Neuronal stem cell (in vitro differentiated cells): ENCODE data around the gene PRRT1B.
A peak's percentile ranks its signal among the peaks of the same experiment; 100 is the strongest.

Experiments
- DNase-seq: peaks from one replicate; pipeline ENCODE4 v3.0.0-alpha.2; 2013; ENCODE audit warnings: low spot score
- H2AFZ ChIP-seq: one replicate; pipeline ENCODE4 v1.6.1; 2013; ENCODE audit warnings: mild to moderate bottlenecking, low read length, inconsistent platforms
- H2AK5ac ChIP-seq: 2 replicates; pipeline ENCODE4 v1.6.1; 2013; ENCODE audit warnings: low read depth, mild to moderate bottlenecking, inconsistent platforms, low read length, moderate library complexity, mixed read lengths
- H2BK120ac ChIP-seq: 2 replicates; pipeline ENCODE4 v1.6.1; 2013; ENCODE audit warnings: low read depth, mild to moderate bottlenecking, inconsistent platforms, low read length, moderate library complexity, mixed read lengths
- H2BK12ac ChIP-seq: one replicate; pipeline ENCODE4 v1.6.1; 2013; ENCODE audit warnings: low read length, inconsistent platforms
- H2BK15ac ChIP-seq: 2 replicates; pipeline ENCODE4 v1.6.1; 2013; ENCODE audit warnings: mild to moderate bottlenecking, low read length, inconsistent platforms, mixed read lengths
- H2BK5ac ChIP-seq: one replicate; pipeline ENCODE4 v1.6.1; 2013; ENCODE audit warnings: inconsistent platforms, mild to moderate bottlenecking, low read length, moderate library complexity
- H3K14ac ChIP-seq: one replicate; pipeline ENCODE4 v1.6.1; 2013; ENCODE audit warnings: low read length, inconsistent platforms
- H3K18ac ChIP-seq: 2 replicates; pipeline ENCODE4 v1.6.1; 2013; ENCODE audit warnings: low read length, inconsistent platforms
- H3K23ac ChIP-seq: 2 replicates; pipeline ENCODE4 v1.6.1; 2013; ENCODE audit warnings: low read depth, mild to moderate bottlenecking, mixed read lengths, low read length, inconsistent platforms; ENCODE audit not compliant: poor library complexity
- H3K27ac ChIP-seq: replicated peaks from 3 replicates; pipeline ENCODE4 v1.5.1; 2013; ENCODE audit warnings: low read length, inconsistent platforms
- H3K27me3 ChIP-seq, 3 experiments: 2 replicates each; pipeline ENCODE4 v1.6.1; 2013; ENCODE audit warnings: low read length in 3 of 3, mild to moderate bottlenecking in 2 of 3, inconsistent platforms in 1 of 3, low read depth in 1 of 3, mixed read lengths in 1 of 3, moderate library complexity in 1 of 3; ENCODE audit not compliant: control insufficient read depth in 3 of 3, insufficient read depth in 3 of 3
- H3K36me3 ChIP-seq, 2 donors: replicated peaks in 1 of 2; 2 replicates each; pipeline ENCODE4 v1.6.1; 2013; ENCODE audit warnings: low read length in 2 of 2; ENCODE audit not compliant: control insufficient read depth in 2 of 2, insufficient read depth in 2 of 2
- H3K4ac ChIP-seq: 2 replicates; pipeline ENCODE4 v1.6.1; 2013; ENCODE audit warnings: inconsistent platforms, mild to moderate bottlenecking, low read length, moderate library complexity
- H3K4me1 ChIP-seq, 2 donors: 1 replicate in 1 of 2; 2 replicates in 1 of 2; pipeline ENCODE4 v1.6.1; 2013; ENCODE audit warnings: low read length in 2 of 2, low read depth in 1 of 2; ENCODE audit not compliant: control insufficient read depth in 2 of 2, insufficient read depth in 1 of 2
- H3K4me2 ChIP-seq: one replicate; pipeline ENCODE4 v1.6.1; 2013; ENCODE audit warnings: mild to moderate bottlenecking, low read length, inconsistent platforms; ENCODE audit not compliant: insufficient read depth, poor library complexity, severe bottlenecking
- H3K4me3 ChIP-seq, 2 donors: 2 replicates each; pipeline ENCODE4 v1.5.1; 2013; ENCODE audit warnings: low read length in 2 of 2, mild to moderate bottlenecking in 2 of 2, inconsistent platforms in 1 of 2, moderate library complexity in 1 of 2
- H3K79me1 ChIP-seq: one replicate; pipeline ENCODE4 v1.6.1; 2013; ENCODE audit warnings: low read depth, mild to moderate bottlenecking, inconsistent platforms, low read length, moderate library complexity
- H3K9ac ChIP-seq: one replicate; pipeline ENCODE4 v1.6.1; 2013; ENCODE audit warnings: mild to moderate bottlenecking, low read depth, low read length, inconsistent platforms; ENCODE audit not compliant: poor library complexity
- H3K9me3 ChIP-seq, 2 donors: replicated peaks in 1 of 2; 2 replicates each; pipeline versions ENCODE3 to v1.6.1; 2013; ENCODE audit warnings: low read length in 2 of 2, mild to moderate bottlenecking in 2 of 2, inconsistent platforms in 1 of 2, low read depth in 1 of 2, mixed read lengths in 1 of 2, moderate library complexity in 1 of 2; ENCODE audit not compliant: control insufficient read depth in 2 of 2, insufficient read depth in 1 of 2
- H4K8ac ChIP-seq: one replicate; pipeline ENCODE4 v1.6.1; 2013; ENCODE audit warnings: low read depth, mild to moderate bottlenecking, inconsistent platforms, low read length, moderate library complexity
- H4K91ac ChIP-seq: one replicate; pipeline ENCODE4 v1.6.1; 2013; ENCODE audit warnings: low read length, low read depth, mild to moderate bottlenecking, inconsistent platforms; ENCODE audit not compliant: poor library complexity
- WGBS, 2 donors: extraction: QIAGEN DNeasy Blood & Tissue Kit; methylation state at CpG; one replicate each; pipeline ENCODE4 v1.1.7; 2013; ENCODE audit warnings: missing lambda C conversion rate in 2 of 2, mixed read lengths in 1 of 2; ENCODE audit not compliant: insufficient read length in 2 of 2, insufficient replicate concordance in 1 of 2; ENCODE audit errors: extremely low coverage in 2 of 2; 5-methylcytosine and 5-hydroxymethylcytosine counted together

The PRRT1B gene

DNA sequence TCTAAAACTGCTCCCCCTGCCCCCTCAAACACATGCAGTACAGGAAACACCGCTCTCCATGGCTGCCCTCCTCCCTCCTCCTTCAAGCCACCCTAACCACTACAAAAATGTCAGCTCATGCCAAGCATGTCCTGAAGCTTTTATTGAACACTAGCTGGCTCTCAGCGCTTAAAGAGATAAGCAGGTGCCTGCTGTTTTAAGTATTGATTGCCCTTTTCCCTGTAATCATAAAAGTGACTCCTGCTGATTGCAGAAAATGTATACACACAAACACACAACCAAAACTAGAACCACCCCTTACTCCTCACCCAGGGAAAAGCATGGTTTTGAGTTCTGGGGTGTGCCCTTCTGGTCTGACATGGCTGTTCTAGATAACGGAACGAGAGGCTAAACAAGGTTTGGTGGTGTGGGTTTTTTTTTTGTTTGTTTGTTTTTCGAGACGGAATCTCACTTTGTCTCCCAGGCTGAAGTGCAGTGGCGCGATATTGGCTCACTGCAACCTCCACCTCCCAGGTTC is 10.5 kb upstream of the PRRT1B start:
- Histone ChIP-seq H4K8ac (no peak overlapping the region), H3K18ac (no peak overlapping the region), H3K4me1 (peaks cover 6 to 7% of the 10 kb centered on the region in 2 donors), H2BK15ac (no peak overlapping the region), H2BK12ac (no peak overlapping the region), H3K23ac (no peak overlapping the region), H3K14ac (no peak overlapping the region), H3K27ac (no peak overlapping the region), H2BK5ac (no peak overlapping the region), H3K9me3 (peaks cover 0 to 4% of the 10 kb centered on the region in 2 donors), H3K27me3 (no peaks in the 10 kb centered on the region), H3K4ac (no peak overlapping the region), H3K4me2 (no peak overlapping the region), H2AFZ (peak overlapping the region; percentile 27), H4K91ac (no peak overlapping the region), H2AK5ac (no peak overlapping the region), H3K79me1 (peaks cover 9% of the 10 kb centered on the region), H3K4me3 (no peak overlapping the region), H3K36me3 (peaks cover 2 to 7% of the 10 kb centered on the region in 2 donors), H2BK120ac (no peak overlapping the region), H3K9ac (no peak overlapping the region)
- WGBS, 2 donors: no CpG with 5 or more reads among the region's 8 CpGs
- no peak for DNase-seq

DNA sequence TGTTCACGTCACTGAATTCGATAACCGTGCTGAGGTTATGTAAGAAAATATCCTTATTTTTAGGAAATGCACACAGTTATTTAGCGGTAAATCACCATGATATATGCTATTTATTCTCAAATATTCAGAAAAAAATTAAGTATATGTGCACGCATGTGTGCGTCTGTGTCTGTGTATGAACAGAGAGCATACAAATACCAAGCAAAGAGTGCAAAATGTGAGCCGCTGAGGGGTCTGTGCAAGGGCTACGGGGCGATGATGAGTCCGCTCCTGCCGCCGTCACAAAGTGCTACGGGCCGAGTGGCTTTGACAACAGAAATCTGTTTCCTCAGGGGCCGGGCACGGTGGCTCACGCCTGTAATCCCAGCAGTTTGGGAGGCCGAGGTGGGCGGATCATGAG is 7.4 kb upstream of the PRRT1B start:
- Histone ChIP-seq H2BK15ac (no peak overlapping the region), H3K27me3 (no peaks in the 10 kb centered on the region), H3K4me2 (no peak overlapping the region), H2BK12ac (no peak overlapping the region), H3K14ac (no peak overlapping the region), H2BK5ac (no peak overlapping the region), H3K18ac (no peak overlapping the region), H2AK5ac (no peak overlapping the region), H3K9me3 (peaks cover 0 to 4% of the 10 kb centered on the region in 2 donors), H3K4me3 (no peak overlapping the region), H3K23ac (no peak overlapping the region), H4K91ac (no peak overlapping the region), H3K4ac (no peak overlapping the region), H3K27ac (no peak overlapping the region), H2AFZ (no peak overlapping the region), H3K79me1 (no peaks in the 10 kb centered on the region), H3K4me1 (no peaks in the 10 kb centered on the region), H3K9ac (no peak overlapping the region), H2BK120ac (no peak overlapping the region), H4K8ac (no peak overlapping the region), H3K36me3 (no peaks in the 10 kb centered on the region)
- no peak for DNase-seq
- no CpG with 5 or more reads among the region's 19 CpGs for WGBS, 2 donors

DNA sequence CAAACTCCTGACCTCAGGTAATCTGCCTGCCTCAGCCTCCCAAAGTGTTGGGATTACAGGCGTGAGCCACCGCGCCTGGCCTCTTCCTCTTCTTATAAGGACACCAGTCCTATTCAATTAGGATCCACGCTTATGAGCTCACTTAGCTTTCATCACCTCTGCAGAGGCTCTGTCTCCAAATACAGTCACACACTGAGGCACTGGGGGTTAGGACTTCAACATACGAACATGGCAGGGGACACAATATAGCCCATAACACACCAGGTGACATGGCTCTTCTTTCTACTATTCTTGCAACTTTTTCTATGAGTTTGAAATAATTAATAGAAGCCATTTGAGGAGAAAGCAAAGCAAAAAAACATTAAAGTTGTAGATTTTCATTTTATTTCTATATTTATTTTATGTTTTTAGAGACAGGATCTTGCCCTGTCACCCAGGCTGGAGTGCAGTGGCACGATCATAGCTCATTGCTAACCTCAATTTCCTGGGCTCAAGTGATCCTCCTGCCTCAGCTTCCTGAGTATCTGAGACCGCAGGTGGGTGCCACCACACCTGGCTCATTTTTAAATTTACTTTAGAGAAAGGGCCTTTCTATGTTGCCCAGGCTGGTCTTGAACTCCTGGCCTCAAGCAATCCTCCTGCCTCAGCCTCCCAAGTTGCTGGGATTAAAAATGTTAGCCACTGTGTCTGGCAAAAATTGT is 6.0 kb upstream of the PRRT1B start:
- Histone ChIP-seq H3K4me1 (no peaks in the 10 kb centered on the region), H3K9me3 (peaks cover 5 to 12% of the 10 kb centered on the region in 2 donors), H3K18ac (no peak overlapping the region), H3K4me2 (no peak overlapping the region), H3K4me3 (no peak overlapping the region), H3K27me3 (peaks cover 0 to 1% (median 0%) of the 10 kb centered on the region in 3 experiments), H2BK12ac (no peak overlapping the region), H3K4ac (no peak overlapping the region), H2BK120ac (no peak overlapping the region), H2BK5ac (no peak overlapping the region), H2BK15ac (no peak overlapping the region), H3K79me1 (no peaks in the 10 kb centered on the region), H3K23ac (no peak overlapping the region), H2AK5ac (no peak overlapping the region), H4K8ac (no peak overlapping the region), H3K36me3 (no peaks in the 10 kb centered on the region), H3K14ac (no peak overlapping the region), H3K27ac (no peak overlapping the region), H3K9ac (no peak overlapping the region), H2AFZ (no peak overlapping the region), H4K91ac (no peak overlapping the region)
- no peak for DNase-seq
- no CpG with 5 or more reads among the region's 7 CpGs for WGBS, 2 donors

DNA sequence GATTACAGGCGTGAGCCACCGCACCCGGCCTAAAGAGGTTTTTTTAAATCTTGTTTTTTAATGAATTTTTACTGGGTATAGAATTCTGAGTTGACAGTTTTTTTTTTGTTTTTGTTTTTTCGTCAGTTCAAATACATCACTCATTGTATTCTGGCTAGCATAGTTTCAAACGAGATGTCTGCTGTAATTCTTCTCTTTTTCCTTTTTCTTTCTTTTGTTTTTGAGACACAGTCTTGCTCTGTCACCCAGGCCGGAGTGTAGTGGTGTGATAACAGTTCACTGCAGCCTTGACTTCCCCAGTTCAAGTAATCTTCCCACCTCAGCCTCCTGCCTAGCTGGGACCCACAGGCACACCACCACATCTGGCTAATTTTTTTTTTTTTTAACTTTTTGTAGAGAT is 2.2 kb upstream of the PRRT1B start:
- WGBS, 2 donors: no CpG with 5 or more reads among the region's 6 CpGs
- Histone ChIP-seq H3K27ac (no peak overlapping the region), H2BK120ac (no peak overlapping the region)

More for the DNA sequence above, 2.2 kb upstream of the PRRT1B start:
- Histone ChIP-seq H3K27me3 (peaks cover 0 to 20% (median 6%) of the 10 kb centered on the region in 3 experiments), H2AK5ac (no peak overlapping the region), H3K4me1 (no peaks in the 10 kb centered on the region), H3K4me3 (no peak overlapping the region), H3K36me3 (no peaks in the 10 kb centered on the region), H3K79me1 (peaks cover 1% of the 10 kb centered on the region), H2AFZ (no peak overlapping the region), H2BK12ac (no peak overlapping the region), H3K18ac (no peak overlapping the region), H3K23ac (no peak overlapping the region), H2BK15ac (no peak overlapping the region), H3K9ac (no peak overlapping the region), H3K4ac (no peak overlapping the region), H4K91ac (no peak overlapping the region), H3K4me2 (no peak overlapping the region), H4K8ac (no peak overlapping the region), H2BK5ac (no peak overlapping the region), H3K9me3 (peaks cover 5 to 14% of the 10 kb centered on the region in 2 donors), H3K14ac (no peak overlapping the region)
- DNase-seq: no peak
